Measurements from ENCODE around the gene ZDHHC11B. TPM values are rescaled to one million over a fixed set of nuclear protein-coding genes. Genes with fewer than 3 reads are reported as not detected.

The ZDHHC11B gene
- total and polyA plus RNA-seq, 2 of the 13 experiments (the other 11 are each of a cell fraction or from before 2014, with no cell fraction given): 0.11 to 0.12 TPM

DNA sequence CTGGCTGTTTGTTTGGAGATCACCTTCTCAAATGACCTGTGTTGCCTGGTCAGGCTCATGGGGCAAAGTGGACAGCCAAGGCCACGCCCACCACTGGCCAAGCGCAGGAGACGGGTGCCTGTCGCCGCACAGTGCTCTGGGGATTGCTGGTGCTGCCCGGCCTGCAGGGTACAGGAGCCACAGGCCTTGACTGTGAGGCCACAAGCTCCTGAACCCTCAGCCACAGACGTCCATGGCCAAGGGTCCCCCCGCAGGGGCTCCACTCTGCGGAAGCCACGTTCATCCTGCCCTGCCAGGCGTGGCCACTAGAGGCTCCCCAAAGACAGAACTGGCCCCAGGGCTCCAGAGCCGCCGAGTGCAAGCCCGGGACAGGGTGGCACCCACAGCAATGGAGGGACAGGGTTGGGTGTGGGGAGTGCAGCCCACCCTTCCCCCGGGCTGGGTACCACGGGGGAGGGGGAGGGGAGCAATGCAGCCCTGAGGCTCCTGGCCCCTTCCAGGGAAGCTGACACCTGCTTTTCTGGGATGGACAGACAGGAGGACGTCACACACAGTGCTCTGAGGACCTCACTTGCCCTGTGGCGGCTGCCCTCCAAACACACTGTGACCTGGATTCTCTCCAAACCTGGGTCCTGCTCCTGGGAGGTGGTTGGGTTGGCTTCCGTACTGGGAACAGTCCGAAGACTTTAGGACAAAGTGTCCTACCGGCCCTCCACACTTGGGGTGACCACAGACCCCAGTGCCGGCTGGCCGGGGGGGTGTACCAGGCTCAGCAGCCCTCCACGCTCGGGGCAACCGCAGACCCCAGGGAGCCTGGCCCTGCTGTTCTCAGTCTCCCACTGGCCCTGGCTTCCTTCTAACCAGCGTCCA is 112.8 kb downstream of the ZDHHC11B start (continued):
- TF ChIP-seq, protein P1, sequence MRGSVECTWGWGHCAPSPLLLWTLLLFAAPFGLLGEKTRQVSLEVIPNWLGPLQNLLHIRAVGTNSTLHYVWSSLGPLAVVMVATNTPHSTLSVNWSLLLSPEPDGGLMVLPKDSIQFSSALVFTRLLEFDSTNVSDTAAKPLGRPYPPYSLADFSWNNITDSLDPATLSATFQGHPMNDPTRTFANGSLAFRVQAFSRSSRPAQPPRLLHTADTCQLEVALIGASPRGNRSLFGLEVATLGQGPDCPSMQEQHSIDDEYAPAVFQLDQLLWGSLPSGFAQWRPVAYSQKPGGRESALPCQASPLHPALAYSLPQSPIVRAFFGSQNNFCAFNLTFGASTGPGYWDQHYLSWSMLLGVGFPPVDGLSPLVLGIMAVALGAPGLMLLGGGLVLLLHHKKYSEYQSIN (CRISPR knock-in tag; IDR thresholded peaks at IDR 0.05; ENCODE audit: borderline replicate concordance): no peak
- TF ChIP-seq HNRNPL (IDR thresholded peaks at IDR 0.05; ENCODE audit: low read depth, low read length) (peak; percentile 67; the same call in 1 of the 2 replicates), ZSCAN31 (CRISPR knock-in tag; IDR thresholded peaks at IDR 0.05; ENCODE audit: low read depth) (no peak), NFYC (CRISPR knock-in tag; IDR thresholded peaks at IDR 0.05) (no peak), JUND (CRISPR knock-in tag; IDR thresholded peaks at IDR 0.05) (no peak), SP2 (CRISPR knock-in tag; IDR thresholded peaks at IDR 0.05) (no peak), MATR3 (CRISPR knock-in tag; IDR thresholded peaks at IDR 0.05) (no peak), KAT2B (IDR thresholded peaks at IDR 0.05; ENCODE audit: borderline replicate concordance, low read depth, low read length) (no peak), FIP1L1 (IDR thresholded peaks at IDR 0.05; ENCODE audit: borderline replicate concordance, insufficient read depth, low read depth, low read length) (no peak), GABPA (IDR thresholded peaks at IDR 0.05; ENCODE audit: low read depth, low read length) (no peak), GABPA (CRISPR knock-in tag; IDR thresholded peaks at IDR 0.05; ENCODE audit: low read depth) (no peak), NFIB (CRISPR knock-in tag; IDR thresholded peaks at IDR 0.05; ENCODE audit: borderline replicate concordance) (no peak), BCL6 (CRISPR knock-in tag; IDR thresholded peaks at IDR 0.05) (0 out of 2 replicates have a peak, but pooled peaks have one; percentile 25), KAT7 (CRISPR knock-in tag; IDR thresholded peaks at IDR 0.05; ENCODE audit: borderline replicate concordance) (no peak), GATAD1 (CRISPR knock-in tag; IDR thresholded peaks at IDR 0.05) (peak; percentile 36), ZNF510 (CRISPR knock-in tag; IDR thresholded peaks at IDR 0.05; ENCODE audit: low read depth) (no peak), SRF (IDR thresholded peaks at IDR 0.05; ENCODE audit: low read depth, low read length) (no peak)
- TF ChIP-seq, protein P2, sequence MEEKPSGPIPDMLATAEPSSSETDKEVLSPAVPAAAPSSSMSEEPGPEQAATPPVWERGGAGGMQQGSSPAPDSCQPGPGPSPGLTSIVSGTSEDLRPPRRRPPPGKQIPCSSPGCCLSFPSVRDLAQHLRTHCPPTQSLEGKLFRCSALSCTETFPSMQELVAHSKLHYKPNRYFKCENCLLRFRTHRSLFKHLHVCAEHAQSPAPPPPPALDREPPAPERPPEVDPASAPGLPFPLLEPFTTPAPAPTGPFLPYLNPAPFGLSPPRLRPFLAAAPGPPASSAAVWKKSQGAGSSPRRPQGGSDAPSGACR (CRISPR knock-in tag; IDR thresholded peaks at IDR 0.05): no peak
- TF ChIP-seq, protein P3, sequence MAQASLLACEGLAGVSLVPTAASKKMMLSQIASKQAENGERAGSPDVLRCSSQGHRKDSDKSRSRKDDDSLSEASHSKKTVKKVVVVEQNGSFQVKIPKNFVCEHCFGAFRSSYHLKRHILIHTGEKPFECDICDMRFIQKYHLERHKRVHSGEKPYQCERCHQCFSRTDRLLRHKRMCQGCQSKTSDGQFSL (CRISPR knock-in tag; IDR thresholded peaks at IDR 0.05): no peak
- TF ChIP-seq, protein P4, sequence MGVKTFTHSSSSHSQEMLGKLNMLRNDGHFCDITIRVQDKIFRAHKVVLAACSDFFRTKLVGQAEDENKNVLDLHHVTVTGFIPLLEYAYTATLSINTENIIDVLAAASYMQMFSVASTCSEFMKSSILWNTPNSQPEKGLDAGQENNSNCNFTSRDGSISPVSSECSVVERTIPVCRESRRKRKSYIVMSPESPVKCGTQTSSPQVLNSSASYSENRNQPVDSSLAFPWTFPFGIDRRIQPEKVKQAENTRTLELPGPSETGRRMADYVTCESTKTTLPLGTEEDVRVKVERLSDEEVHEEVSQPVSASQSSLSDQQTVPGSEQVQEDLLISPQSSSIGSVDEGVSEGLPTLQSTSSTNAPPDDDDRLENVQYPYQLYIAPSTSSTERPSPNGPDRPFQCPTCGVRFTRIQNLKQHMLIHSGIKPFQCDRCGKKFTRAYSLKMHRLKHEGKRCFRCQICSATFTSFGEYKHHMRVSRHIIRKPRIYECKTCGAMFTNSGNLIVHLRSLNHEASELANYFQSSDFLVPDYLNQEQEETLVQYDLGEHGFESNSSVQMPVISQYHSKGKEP (CRISPR knock-in tag; IDR thresholded peaks at IDR 0.05): no peak
- TF ChIP-seq, protein P5, sequence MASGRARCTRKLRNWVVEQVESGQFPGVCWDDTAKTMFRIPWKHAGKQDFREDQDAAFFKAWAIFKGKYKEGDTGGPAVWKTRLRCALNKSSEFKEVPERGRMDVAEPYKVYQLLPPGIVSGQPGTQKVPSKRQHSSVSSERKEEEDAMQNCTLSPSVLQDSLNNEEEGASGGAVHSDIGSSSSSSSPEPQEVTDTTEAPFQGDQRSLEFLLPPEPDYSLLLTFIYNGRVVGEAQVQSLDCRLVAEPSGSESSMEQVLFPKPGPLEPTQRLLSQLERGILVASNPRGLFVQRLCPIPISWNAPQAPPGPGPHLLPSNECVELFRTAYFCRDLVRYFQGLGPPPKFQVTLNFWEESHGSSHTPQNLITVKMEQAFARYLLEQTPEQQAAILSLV (CRISPR knock-in tag; IDR thresholded peaks at IDR 0.05; ENCODE audit: borderline replicate concordance): 0 out of 2 replicates have a peak, but pooled peaks have one; percentile 30
- TF ChIP-seq, protein P6, sequence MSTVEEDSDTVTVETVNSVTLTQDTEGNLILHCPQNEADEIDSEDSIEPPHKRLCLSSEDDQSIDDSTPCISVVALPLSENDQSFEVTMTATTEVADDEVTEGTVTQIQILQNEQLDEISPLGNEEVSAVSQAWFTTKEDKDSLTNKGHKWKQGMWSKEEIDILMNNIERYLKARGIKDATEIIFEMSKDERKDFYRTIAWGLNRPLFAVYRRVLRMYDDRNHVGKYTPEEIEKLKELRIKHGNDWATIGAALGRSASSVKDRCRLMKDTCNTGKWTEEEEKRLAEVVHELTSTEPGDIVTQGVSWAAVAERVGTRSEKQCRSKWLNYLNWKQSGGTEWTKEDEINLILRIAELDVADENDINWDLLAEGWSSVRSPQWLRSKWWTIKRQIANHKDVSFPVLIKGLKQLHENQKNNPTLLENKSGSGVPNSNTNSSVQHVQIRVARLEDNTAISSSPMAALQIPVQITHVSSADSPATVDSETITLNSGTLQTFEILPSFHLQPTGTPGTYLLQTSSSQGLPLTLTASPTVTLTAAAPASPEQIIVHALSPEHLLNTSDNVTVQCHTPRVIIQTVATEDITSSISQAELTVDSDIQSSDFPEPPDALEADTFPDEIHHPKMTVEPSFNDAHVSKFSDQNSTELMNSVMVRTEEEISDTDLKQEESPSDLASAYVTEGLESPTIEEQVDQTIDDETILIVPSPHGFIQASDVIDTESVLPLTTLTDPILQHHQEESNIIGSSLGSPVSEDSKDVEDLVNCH (CRISPR knock-in tag; IDR thresholded peaks at IDR 0.05): no peak
